Measurements from ENCODE around the gene PCNX3.

PCNX3 gene

DNA sequence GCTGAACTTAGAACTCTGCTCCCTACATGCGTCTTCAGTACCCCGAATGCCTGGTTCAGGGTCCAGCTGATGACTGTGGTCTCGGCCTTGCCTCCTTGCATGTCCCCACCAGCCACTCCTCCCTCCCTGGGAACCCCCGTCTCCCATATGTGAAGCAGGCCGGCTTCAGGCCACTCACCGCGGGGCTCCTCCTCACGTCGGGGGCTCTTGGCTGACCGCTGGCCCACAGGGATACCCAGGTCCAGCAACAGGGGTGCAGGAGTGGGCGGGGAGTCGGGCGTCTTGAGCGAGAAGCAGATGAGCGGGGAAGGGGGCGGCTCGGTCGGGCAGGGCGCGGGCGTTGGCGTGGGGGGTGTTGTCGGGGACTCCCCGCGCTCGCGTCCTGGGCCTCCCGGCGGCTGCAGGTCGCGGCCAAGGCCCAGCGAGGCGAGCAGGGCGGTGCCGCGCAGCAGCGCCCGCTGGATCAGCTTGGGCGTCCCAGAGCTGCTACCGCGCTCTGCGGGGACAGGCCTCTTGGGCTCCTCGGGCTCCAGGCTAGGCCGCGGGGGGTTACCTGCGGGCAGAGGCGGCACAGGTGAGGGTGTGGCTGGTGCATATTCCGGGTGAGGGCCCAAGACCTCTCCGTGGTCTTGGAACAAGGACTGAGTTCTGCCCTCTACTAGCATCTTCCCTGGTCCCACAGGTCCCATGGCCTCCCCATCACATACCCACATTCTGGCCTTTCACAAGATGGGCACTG lies 16.2 kb upstream of the PCNX3 start:
- no peak for DNase-seq (ENCODE audit: low read depth)

GRCh38 chr11:65599955-65600246 lies 15.7 kb upstream of the PCNX3 start:
- DNase-seq (ENCODE audit: low read depth), result no peak

DNA sequence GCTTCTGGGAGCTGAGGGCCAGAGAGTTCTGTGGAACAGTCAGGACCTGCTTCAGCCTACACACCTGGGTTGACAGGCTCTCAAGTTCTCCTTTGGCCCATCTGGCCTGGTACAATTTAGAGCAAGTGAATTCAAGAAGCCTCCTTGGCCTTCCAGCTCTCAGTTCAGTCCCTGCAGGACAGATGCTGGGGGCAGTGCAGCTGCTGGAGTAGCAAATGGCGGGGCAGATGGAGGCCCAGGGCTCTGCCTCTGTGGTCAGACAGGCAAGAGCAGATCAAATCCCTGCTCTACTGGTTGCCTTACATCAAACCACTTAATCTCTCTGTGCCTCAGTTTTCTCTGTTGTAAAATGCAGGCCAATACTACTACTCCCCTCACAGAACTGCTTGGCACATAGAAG lies 11.3 kb upstream of the PCNX3 start:
- no peak for DNase-seq (ENCODE audit: low read depth)

- DNase-seq (ENCODE audit: low read depth), result peak; percentile 86
These were observed 8.5 kb upstream of the PCNX3 start for GRCh38 chr11:65606876-65607613.

GRCh38 chr11:65607614-65608426 lies 7.8 kb upstream of the PCNX3 start:
- DNase-seq (ENCODE audit: low read depth), result no peak

DNA sequence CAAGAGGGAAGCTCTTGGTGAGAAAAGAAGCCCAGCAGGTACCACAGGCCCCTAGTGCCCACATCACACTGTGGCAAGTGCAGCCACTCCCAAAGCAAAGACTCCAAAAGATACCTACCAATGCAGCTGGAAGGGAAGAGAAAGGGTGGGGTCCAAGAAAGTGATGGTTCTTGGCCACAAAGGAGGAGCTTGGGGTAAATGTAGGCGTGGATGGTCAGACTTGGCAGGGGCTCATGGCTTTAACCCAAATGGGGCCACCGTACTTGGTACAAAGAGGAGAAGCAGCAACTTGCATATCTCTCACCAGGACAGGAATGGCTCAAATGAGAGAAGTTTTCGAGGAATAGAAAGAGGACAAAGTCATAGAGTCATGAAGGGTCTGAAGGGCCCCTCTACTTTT lies 6.3 kb upstream of the PCNX3 start:
- no peak for DNase-seq (ENCODE audit: low read depth)

GRCh38 chr11:65609665-65610064 lies 5.9 kb upstream of the PCNX3 start:
- DNase-seq (ENCODE audit: low read depth), result no peak

DNA sequence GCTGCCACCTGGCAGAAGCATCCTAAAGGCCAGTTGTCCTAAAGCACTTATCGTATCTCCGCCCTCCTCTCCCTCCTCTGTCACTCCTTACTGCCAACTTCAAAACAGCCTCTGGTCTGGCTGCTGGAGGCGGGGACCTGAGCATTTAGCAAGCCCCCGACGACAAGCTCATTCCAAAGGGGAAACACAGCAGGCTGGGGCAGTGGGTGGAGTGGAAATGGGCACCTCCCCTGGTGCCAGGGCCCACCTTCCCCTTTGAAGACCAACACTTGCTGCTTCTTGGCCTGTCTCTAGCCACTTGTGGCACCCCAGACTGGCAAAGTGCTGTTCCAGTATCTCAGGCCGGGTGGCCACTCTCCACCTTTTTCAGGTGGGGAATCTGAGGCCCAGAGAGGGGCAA lies 5.2 kb upstream of the PCNX3 start:
- no peak for DNase-seq (ENCODE audit: low read depth)

GRCh38 chr11:65611028-65611757 lies 4.4 kb upstream of the PCNX3 start:
- DNase-seq (ENCODE audit: low read depth), result no peak

DNA sequence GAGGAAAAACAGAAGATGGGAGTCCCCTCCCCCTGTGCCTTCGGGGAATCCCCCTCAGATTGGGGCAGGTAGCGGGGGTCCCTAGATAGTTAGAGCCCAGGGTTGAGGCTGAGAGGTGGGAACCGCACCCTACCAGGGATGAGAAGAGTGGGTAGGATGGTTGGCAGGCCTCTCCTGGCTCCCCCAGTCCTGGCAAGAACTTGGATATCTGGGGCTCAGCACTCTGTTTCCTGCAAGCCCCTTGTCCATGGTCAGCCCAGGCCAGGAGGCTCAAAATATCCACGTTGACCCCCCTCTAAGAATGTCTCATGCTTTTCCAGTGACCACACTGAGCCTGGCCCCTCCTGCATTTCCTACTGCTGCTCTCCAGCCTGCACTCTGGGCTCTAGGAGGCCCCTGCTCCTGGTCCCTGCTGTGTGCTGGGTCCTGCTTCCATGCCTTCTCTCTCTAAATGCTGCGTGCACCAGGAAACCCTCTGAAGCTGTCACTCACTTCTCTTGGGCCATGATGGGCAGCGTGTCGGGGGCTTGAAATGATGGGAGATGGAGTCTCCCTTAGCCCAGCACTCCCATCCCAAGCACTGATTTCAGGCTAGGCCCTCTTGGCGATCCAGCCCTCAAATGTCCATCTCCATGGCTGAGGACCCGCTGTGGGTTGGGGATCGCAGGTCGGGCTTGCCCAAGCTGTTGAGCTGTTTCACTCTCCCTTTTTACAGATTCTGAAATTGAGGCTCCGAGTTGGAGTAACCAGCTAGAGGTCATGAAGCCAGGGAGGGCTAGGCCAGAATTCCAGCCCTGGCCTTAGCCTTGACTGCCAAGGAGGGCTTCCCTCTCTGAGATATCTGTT lies 3.6 kb upstream of the PCNX3 start:
- DNase-seq (ENCODE audit: low read depth), result no peak

DNA sequence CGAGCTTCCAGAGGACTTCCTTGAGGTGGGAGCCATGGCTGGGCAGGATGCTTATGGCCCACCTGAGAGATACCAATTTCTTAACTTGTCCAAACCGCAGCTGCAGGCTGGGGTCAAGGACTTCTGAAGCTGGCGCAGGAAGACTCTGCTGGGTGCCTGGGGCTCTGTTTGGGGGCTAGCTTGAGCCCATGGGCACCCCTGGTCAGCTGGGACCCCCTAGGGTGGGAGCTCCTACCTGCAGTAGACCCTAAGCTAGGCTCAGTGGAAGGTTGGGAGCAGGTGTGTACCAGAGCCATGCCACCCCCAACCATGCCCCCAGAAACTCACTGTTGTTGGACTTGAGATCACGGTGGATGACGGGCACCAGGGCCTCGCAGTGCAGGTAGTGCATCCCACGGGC lies 2.9 kb upstream of the PCNX3 start:
- no peak for DNase-seq (ENCODE audit: low read depth)

DNA sequence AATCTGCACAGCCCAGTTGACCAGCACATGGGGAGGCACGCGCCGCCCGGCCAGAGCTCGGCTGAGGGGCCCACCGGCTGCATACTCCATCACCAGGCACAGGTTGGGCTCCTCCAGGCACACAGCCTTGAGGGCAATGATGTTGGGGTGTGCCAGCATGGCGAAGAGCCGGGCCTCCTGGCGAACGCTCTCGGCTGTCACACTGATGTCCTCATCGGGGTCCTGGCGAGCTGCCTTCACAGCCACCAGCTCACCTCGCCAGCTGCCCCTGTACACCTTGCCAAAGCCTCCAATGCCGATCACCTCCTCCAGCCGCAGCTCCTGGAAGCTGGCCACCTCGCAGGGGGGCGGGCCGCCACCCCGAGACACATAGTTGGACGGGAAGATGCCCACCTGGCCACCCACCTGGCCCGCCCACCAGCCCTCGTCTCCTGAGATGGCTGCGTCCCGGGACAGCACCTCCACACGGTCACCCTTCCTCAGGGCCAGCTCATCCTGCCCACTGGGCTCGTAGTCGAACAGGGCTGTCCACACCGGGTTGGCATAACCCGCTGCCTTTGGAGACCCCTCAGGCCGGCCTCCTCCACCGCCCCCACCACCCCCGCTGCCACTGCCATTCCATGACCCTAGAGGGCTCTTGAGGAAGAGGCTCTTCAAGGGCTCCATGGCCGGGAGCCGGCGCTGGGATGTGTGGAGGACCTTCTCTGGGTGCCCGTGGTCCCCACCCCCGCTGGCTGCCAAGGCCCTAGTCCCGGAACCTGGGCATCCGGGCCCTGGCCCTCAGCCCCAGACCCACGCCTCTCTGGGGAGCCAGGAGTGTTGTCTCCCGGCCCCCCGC lies 2.3 kb upstream of the PCNX3 start:
- no peak for DNase-seq (ENCODE audit: low read depth)

- DNase-seq (ENCODE audit: low read depth), result no peak
These were observed 486 bp downstream of the PCNX3 start for GRCh38 chr11:65615950-65616574.

DNA sequence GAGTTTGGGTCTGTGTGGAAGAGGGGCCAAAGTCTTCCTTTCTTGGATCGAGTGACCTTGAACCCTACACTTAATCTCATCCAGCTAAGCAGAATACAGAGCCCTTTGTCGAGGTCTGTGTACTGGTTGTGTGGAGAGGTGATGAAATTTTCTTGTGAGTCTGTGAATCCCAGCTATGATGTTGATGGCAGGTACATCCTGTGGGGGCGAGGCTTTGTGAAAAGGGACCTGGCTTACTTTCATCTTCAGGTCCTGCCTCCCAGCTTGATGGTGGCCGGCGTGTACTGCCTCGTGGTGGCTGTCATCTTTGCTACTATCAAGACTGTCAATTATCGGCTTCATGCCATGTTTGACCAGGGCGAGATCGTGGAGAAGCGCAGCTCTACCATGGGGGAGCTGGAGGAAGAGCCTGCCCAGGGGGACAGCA lies 1.0 kb downstream of the PCNX3 start:
- no peak for DNase-seq (ENCODE audit: low read depth)

DNA sequence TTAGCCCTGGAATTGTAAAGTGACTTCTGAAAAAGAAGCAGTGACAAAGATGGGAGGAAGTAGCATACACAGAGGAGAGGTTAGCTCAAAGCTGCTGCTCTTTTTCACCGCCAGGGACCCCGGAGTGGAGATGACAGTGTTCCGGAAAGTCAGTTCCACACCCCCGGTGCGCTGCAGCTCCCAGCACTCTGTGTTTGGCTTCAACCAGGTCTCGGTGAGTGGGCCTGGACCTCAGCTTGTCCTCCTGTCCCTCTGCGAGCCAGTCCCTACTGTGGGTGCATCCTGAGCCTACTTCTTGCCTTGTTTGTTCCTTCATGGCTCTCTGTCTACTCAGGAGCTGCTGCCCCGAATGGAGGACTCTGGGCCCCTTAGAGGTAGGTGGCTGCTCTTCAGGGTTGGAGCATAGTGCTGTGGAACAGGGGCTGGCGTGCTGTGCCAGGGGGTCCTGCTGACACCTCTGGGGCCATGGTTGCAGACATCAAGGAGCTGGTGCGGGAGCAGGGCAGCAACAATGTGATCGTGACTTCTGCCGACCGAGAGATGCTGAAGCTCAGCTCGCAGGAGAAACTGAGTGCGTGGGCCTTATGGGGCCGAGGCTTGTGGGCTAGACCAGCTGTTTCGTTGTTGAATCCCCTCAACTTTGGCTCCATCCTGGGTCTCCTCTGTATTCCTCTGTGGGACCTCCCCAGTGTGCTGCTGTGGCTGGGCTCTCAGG lies 1.7 kb downstream of the PCNX3 start:
- no peak for DNase-seq (ENCODE audit: low read depth)

GRCh38 chr11:65617990-65618751 lies 2.6 kb downstream of the PCNX3 start:
- DNase-seq (ENCODE audit: low read depth), result no peak

DNA sequence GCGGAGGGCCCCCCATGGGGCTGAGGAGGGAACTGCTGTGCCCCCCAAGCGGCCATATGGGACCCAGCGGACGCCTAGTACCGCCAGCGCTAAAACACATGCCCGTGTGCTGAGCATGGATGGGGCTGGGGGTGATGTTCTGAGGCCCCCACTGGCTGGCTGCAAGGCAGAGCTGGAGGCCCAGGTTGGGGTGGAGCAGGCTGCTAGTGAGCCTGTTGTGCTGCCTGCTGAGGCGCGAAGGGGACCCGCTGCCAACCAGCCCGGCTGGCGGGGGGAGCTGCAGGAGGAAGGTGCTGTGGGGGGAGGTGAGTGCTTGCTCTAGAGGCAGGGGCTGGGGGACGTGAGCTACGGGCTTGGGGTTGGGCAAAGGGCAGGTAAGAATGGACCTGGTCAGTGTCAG lies 3.2 kb downstream of the PCNX3 start:
- no peak for DNase-seq (ENCODE audit: low read depth)

DNA sequence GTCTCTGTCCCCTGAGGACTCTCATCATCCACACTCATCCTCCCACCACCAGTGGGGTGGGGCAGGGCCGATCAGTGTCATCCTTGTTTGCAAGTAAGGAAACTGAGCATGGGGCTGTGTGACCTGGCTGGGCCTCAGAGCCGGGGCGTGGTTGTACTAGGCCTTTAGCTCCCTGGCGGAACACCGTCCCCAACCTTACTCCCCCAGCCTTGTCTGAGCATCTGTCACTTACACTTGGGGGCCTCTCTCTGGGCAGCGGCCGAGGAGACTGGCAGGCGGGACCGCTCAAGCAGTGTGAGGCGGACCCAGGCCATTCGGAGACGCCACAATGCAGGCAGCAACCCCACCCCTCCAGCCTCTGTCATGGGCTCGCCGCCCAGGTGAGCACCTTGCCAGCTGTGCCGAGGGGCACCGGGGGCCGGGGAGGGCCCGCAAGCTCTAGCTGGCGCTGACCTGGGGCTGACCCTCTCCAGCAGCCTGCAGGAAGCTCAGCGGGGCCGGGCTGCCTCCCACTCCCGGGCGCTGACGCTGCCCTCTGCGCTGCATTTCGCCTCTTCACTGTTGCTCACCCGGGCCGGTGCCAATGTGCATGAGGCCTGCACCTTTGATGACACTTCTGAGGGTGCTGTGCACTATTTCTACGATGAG lies 3.8 kb downstream of the PCNX3 start:
- DNase-seq (ENCODE audit: low read depth), result no peak

Data from GM04504 (cell line).